GM23338 (cell line): ENCODE results near the gene EHD2. TPM values are rescaled to one million over a fixed set of nuclear protein-coding genes. Genes with fewer than 3 reads are reported as not detected.

Source experiments
- ATAC-seq: fragments of 200-7000 bp; cut with Tn5 transposase; 3 replicates; pipeline ENCODE4 v1.9.1; 2020
- DNase-seq: peaks from one replicate; pipeline ENCODE4 v3.0.0-alpha.2; 2015; ENCODE audit warnings: low spot score
- H2AFZ ChIP-seq: fragments of 200-600 bp; sonication (generic); 2 replicates; pipeline ENCODE4 v1.8.0; 2016; ENCODE audit warnings: antibody characterized with exemption, mild to moderate bottlenecking, moderate library complexity
- H3F3A ChIP-seq: fragments of 200-600 bp; sonication (generic); replicated peaks from 2 replicates; pipeline ENCODE4 v1.8.0; 2017; ENCODE audit warnings: antibody characterized with exemption, mixed run types, low read depth
- H3K27ac ChIP-seq: fragments of 200-600 bp; sonication (generic); 2 replicates; pipeline ENCODE4 v1.6.1; 2016; ENCODE audit warnings: low read depth
- H3K27me3 ChIP-seq: fragments of 200-600 bp; sonication (generic); 2 replicates; pipeline ENCODE4 v1.8.0; 2016; ENCODE audit warnings: mild to moderate bottlenecking, mixed run types, moderate library complexity; ENCODE audit not compliant: insufficient read depth
- H3K36me3 ChIP-seq: fragments of 200-600 bp; sonication (generic); 2 replicates; pipeline ENCODE4 v1.8.0; 2016; ENCODE audit warnings: mild to moderate bottlenecking; ENCODE audit not compliant: insufficient read depth
- H3K4me1 ChIP-seq: fragments of 200-600 bp; sonication (generic); 2 replicates; pipeline ENCODE4 v1.8.0; 2016; ENCODE audit warnings: mild to moderate bottlenecking, moderate library complexity; ENCODE audit not compliant: insufficient read depth
- H3K4me2 ChIP-seq: fragments of 200-600 bp; sonication (generic); 2 replicates; pipeline ENCODE4 v1.7.1; 2017; ENCODE audit warnings: mixed run types
- H3K4me3 ChIP-seq: fragments of 200-600 bp; sonication (generic); 2 replicates; pipeline ENCODE4 v1.6.1; 2016; ENCODE audit warnings: mixed run types
- H3K79me2 ChIP-seq: fragments of 200-600 bp; sonication (generic); replicated peaks from 2 replicates; pipeline ENCODE4 v1.8.0; 2017; ENCODE audit warnings: mild to moderate bottlenecking; ENCODE audit not compliant: insufficient read depth
- H3K9me2 ChIP-seq: fragments of 200-600 bp; sonication (generic); 2 replicates; pipeline ENCODE4 v1.8.0; 2017; ENCODE audit not compliant: insufficient read depth
- H4K20me1 ChIP-seq: fragments of 200-600 bp; sonication (generic); replicated peaks from 2 replicates; pipeline ENCODE4 v1.8.0; 2017; ENCODE audit warnings: mild to moderate bottlenecking; ENCODE audit not compliant: insufficient read depth
- H3K27ac Mint-ChIP-seq: 2 replicates; pipeline ENCODE4 v1.8.0; 2020; ENCODE audit warnings: inconsistent platforms, mild to moderate bottlenecking, moderate library complexity, mixed read lengths
- H3K27me3 Mint-ChIP-seq: 3 replicates; pipeline ENCODE4 v1.8.0; 2022; ENCODE audit warnings: low read depth, mild to moderate bottlenecking, moderate library complexity, mixed read lengths, inconsistent platforms; ENCODE audit not compliant: insufficient read depth, poor library complexity
- H3K36me3 Mint-ChIP-seq: 3 replicates; pipeline ENCODE4 v1.8.0; 2021; ENCODE audit warnings: low read depth, mild to moderate bottlenecking, inconsistent platforms, moderate library complexity, mixed read lengths
- H3K4me1 Mint-ChIP-seq: 3 replicates; pipeline ENCODE4 v1.8.0; 2020; ENCODE audit warnings: mild to moderate bottlenecking, inconsistent platforms, mixed read lengths
- H3K4me3 Mint-ChIP-seq: 3 replicates; pipeline ENCODE4 v1.8.0; 2021; ENCODE audit warnings: moderate library complexity, mild to moderate bottlenecking, inconsistent platforms, mixed read lengths
- H3K9me3 Mint-ChIP-seq: 3 replicates; pipeline ENCODE4 v1.8.0; 2020; ENCODE audit warnings: moderate library complexity, mild to moderate bottlenecking, inconsistent platforms, mixed read lengths
- CREB1 ChIP-seq: fragments of 250-450 bp; sonication (Bioruptor Pico); IDR thresholded peaks from 2 replicates; pipeline ENCODE4 v1.5.0; 2020; ENCODE audit warnings: low read depth, mild to moderate bottlenecking, moderate library complexity
- CTCF ChIP-seq, 2 experiments: fragments of 200-600 bp in 1 of 2; sonication (generic) in 1 of 2; conservative IDR thresholded peaks; 2 replicates each; pipeline versions ENCODE4 v1.5.1 to v1.6.1; 2016 to 2017; ENCODE audit warnings: antibody characterized with exemption in 2 of 2, low read depth in 2 of 2, mild to moderate bottlenecking in 2 of 2, moderate library complexity in 1 of 2
- ETS1 ChIP-seq: IDR thresholded peaks from 2 replicates; pipeline ENCODE4 v1.6.1; 2016; ENCODE audit warnings: antibody characterized with exemption
- EZH2 ChIP-seq: fragments of 200-600 bp; sonication (generic); IDR thresholded peaks from one replicate; pipeline ENCODE4 v1.8.0; 2017; ENCODE audit warnings: antibody characterized with exemption, mild to moderate bottlenecking, low read depth; ENCODE audit not compliant: unreplicated experiment
- EZH2phosphoT487 ChIP-seq: fragments of 200-600 bp; sonication (generic); IDR thresholded peaks from one replicate; pipeline ENCODE4 v1.8.1; 2018; ENCODE audit warnings: antibody characterized with exemption; ENCODE audit not compliant: unreplicated experiment
- JUNB ChIP-seq: IDR thresholded peaks from one replicate; pipeline ENCODE4 v1.6.1; 2016; ENCODE audit warnings: antibody characterized with exemption; ENCODE audit not compliant: unreplicated experiment
- NANOG ChIP-seq: IDR thresholded peaks from 2 replicates; pipeline ENCODE4 v1.6.1; 2016; ENCODE audit warnings: antibody characterized with exemption, borderline replicate concordance
- POLR2AphosphoS5 ChIP-seq: IDR thresholded peaks from 2 replicates; pipeline ENCODE4 v1.6.1; 2016; ENCODE audit warnings: antibody characterized with exemption, low read depth
- REST ChIP-seq: IDR thresholded peaks from one replicate; pipeline ENCODE4 v1.6.1; 2018; ENCODE audit warnings: antibody characterized with exemption; ENCODE audit not compliant: unreplicated experiment
- STAT1 ChIP-seq: IDR thresholded peaks from one replicate; pipeline ENCODE4 v1.6.1; 2016; ENCODE audit warnings: antibody characterized with exemption; ENCODE audit not compliant: unreplicated experiment
- ZNF114 ChIP-seq: fragments of 250-450 bp; sonication (Bioruptor Pico); IDR thresholded peaks from 2 replicates; pipeline ENCODE4 v1.5.0; 2020; ENCODE audit warnings: mild to moderate bottlenecking, moderate library complexity
- ZNF331 ChIP-seq: fragments of 250-450 bp; sonication (Bioruptor Pico); IDR thresholded peaks from 2 replicates; pipeline ENCODE4 v1.5.0; 2020; ENCODE audit warnings: low read depth, mild to moderate bottlenecking, moderate library complexity
- ZNF462 ChIP-seq: fragments of 250-450 bp; sonication (Bioruptor Pico); IDR thresholded peaks from 2 replicates; pipeline ENCODE4 v1.5.0; 2020; ENCODE audit warnings: mild to moderate bottlenecking, moderate library complexity
- polyA plus RNA-seq: library from polyadenylated mRNA; unstranded; fragments of >200 nt; fragmentation: Nextera tagmentation; extraction: Ambion mirVana; gene quantifications from 2 replicates; pipeline ENCODE4 v1.2.1, GENCODE V29; 2016
- total RNA-seq: library from RNA; depleted of rRNA; stranded (reverse); fragments of >200 nt; shearing (Covaris generic); gene quantifications from 2 replicates; pipeline ENCODE4 v1.2.3, GENCODE V29; 2014

The EHD2 gene
- total and polyA plus RNA-seq, 2 experiments from 2014 or later, result 6.6 to 10.8 TPM

GRCh38 chr19:47779524-47780214 is 66.4 kb downstream of the EHD2 start:
- no peak for DNase-seq
- Histone ChIP-seq H3K4me3 (peak overlapping the region; percentile 98), H3K79me2 (peaks cover 33% of the 10 kb centered on the region), H3K4me2 (peak overlapping the region; percentile 97), H3K27ac (0 out of 2 replicates have a peak overlapping the region, but pooled peaks have one; percentile 19), H4K20me1 (peaks cover 14% of the 10 kb centered on the region), H3K36me3 (peaks cover 16% of the 10 kb centered on the region; the same call in 1 of the 2 replicates), H2AFZ (no peak overlapping the region), H3K4me1 (peaks cover 7% of the 10 kb centered on the region; the same call in 1 of the 2 replicates), H3K27me3 (no peaks in the 10 kb centered on the region), H3K9me2 (no peaks in the 10 kb centered on the region), H3F3A (peaks cover 27% of the 10 kb centered on the region; the same call in 1 of the 2 replicates)
- no peak for ATAC-seq
- Mint-ChIP-seq H3K4me1 (peaks cover 15% of the 10 kb centered on the region), H3K27me3 (peaks cover 25% of the 10 kb centered on the region), H3K36me3 (peaks cover 53% of the 10 kb centered on the region), H3K4me3 (peak overlapping the region; percentile 90), H3K27ac (peak overlapping the region; percentile 84; the same call in 1 of the 2 replicates), H3K9me3 (no peaks in the 10 kb centered on the region)
- TF ChIP-seq STAT1 (no peak), ZNF462 (CRISPR knock-in tag) (no peak), CREB1 (CRISPR knock-in tag) (no peak), CTCF (conservative IDR thresholded peaks at IDR 0.05; ENCODE audit: low read depth in 2 of 2) (no peak), ZNF331 (no peak), ETS1 (no peak), POLR2AphosphoS5 (no peak), REST (no peak), ZNF114 (CRISPR knock-in tag) (no peak), NANOG (no peak), EZH2phosphoT487 (no peak), EZH2 (no peak), JUNB (no peak)
